ENCODE measurements around the gene PSMD1. TPM values are rescaled to one million over a fixed set of nuclear protein-coding genes. Genes with fewer than 3 reads are reported as not detected.

The PSMD1 gene
- total and polyA plus RNA-seq, 2 of the 8 experiments (the other 6 are each of a cell fraction or from before 2014, with no cell fraction given), result 179 to 272 TPM

DNA sequence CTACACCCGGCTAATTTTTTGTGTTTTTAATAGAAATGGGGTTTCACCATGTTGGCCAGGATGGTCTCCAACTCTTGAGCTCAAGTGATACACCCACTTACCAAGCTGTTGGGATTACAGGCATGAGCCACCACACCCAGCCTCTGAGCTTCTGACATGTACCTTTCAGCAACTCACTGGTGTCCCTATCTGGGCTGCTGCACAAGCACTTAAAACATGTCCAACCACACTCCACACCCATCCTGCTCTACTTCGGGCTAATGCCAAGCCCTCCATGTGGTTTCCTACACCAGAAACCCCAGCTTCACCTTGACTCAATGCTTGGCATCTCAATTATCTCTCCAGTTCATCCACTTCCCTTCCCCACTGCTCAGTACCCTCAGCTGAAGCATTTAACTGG lies 119.4 kb downstream of the PSMD1 start:
- Histone ChIP-seq H2AK5ac (ENCODE audit: low read depth, low read length) (no peak overlapping the region), H4K91ac (replicated peaks; ENCODE audit: insufficient read length, low read length) (no peak overlapping the region), H2BK12ac (ENCODE audit: low read depth, low read length) (no peak overlapping the region), H4K5ac (ENCODE audit: insufficient read length, low read depth, low read length) (no peak overlapping the region), H4K20me1 (replicated peaks in 1 of 2; ENCODE audit: control insufficient read depth in 1 of 2, insufficient read depth in 2 of 2, low read length in 2 of 2) (no peaks in the 10 kb centered on the region), H3K27ac (ENCODE audit: low read depth, low read length) (no peak overlapping the region), H2BK15ac (ENCODE audit: low read length) (no peak overlapping the region), H3K23me2 (ENCODE audit: low read depth, low read length) (no peaks in the 10 kb centered on the region), H2BK20ac (ENCODE audit: low read length) (no peak overlapping the region), H3K79me2 (ENCODE audit: control insufficient read depth in 1 of 2, insufficient read depth in 2 of 2, low read length in 2 of 2) (no peaks in the 10 kb centered on the region), H3K4me1 (replicated peaks in 1 of 4; ENCODE audit: control insufficient read depth in 3 of 4, insufficient read depth in 4 of 4, low read length in 3 of 4) (peaks cover 3 to 7% (median 5%) of the 10 kb centered on the region in 4 experiments; a peak in 5 of 7 replicates), H3K36me3 (ENCODE audit: control insufficient read depth in 2 of 4, insufficient read depth in 4 of 4, low read length in 3 of 4) (peaks cover 2 to 25% (median 9%) of the 10 kb centered on the region in 4 experiments; a peak in 6 of 8 replicates), H3K79me1 (ENCODE audit: low read depth, low read length) (no peaks in the 10 kb centered on the region), H3K4me2 (ENCODE audit: insufficient read depth in 1 of 2, low read depth in 2 of 2, low read length in 2 of 2) (no peak overlapping the region), H3K9ac (replicated peaks in 1 of 4; ENCODE audit: extremely low read depth in 1 of 4, low read depth in 3 of 4, low read length in 3 of 4) (no peak overlapping the region), H3K9me3 (ENCODE audit: insufficient read depth in 2 of 2, low read depth in 1 of 2, low read length in 1 of 2) (no peaks in the 10 kb centered on the region), H3K14ac (ENCODE audit: insufficient read length) (no peak overlapping the region), H2BK5ac (ENCODE audit: low read depth, low read length) (no peak overlapping the region), H2AFZ (ENCODE audit: low read length) (no peak overlapping the region), H3K18ac (ENCODE audit: extremely low read depth, low read length) (no peak overlapping the region), H3K23ac (ENCODE audit: insufficient read length) (no peak overlapping the region), H3K56ac (replicated peaks; ENCODE audit: insufficient read length, low read depth, low read length) (no peak overlapping the region), H3K4me3 (ENCODE audit: extremely low read depth in 1 of 4, insufficient read depth in 2 of 4, low read depth in 3 of 4, low read length in 4 of 4) (no peak overlapping the region), H4K8ac (ENCODE audit: extremely low read depth, insufficient read depth, low read length) (no peak overlapping the region), H3K27me3 (replicated peaks in 1 of 4; ENCODE audit: control insufficient read depth in 3 of 4, extremely low read depth in 1 of 4, insufficient read depth in 3 of 4, low read length in 3 of 4) (no peaks in the 10 kb centered on the region), H3K4ac (replicated peaks; ENCODE audit: insufficient read length, low read depth, low read length) (no peak overlapping the region), H2BK120ac (replicated peaks; ENCODE audit: low read depth, low read length) (no peak overlapping the region)
- 89% methylated on average over 2 of the region's 2 CpGs; no CpG with 5 or more reads in 1 of the 2 experiments for whole genome bisulfite sequencing, 2 experiments (ENCODE audit: extremely low coverage in 1 of 2, insufficient coverage in 1 of 2, insufficient read length in 1 of 2, insufficient replicate concordance in 2 of 2, low coverage in 1 of 2, low lambda C conversion rate in 2 of 2, missing lambda C conversion rate in 1 of 2)
- CTCF ChIA-PET (ENCODE audit: partially characterized antibody), result interaction anchor here (0.6 to 1.4 kb wide), 6 partner anchors 14 to 351 kb away, joined by 3 to 7 read pairs (median 3); no protein-coding TSS in a partner anchor
- DNase-seq (ENCODE audit: low read depth in 1 of 2, low spot score in 2 of 2), result no peak
- POLR2A ChIA-PET (ENCODE audit: partially characterized antibody), result interaction anchor here (0.6 to 1.4 kb wide), 7 partner anchors 8 to 276 kb away, joined by 3 to 5 read pairs (median 5); no protein-coding TSS in a partner anchor
- no peak for FAIRE-seq
- TF ChIP-seq KDM5A (IDR thresholded peaks at IDR 0.05; ENCODE audit: low read length) (no peak), BCL11A (IDR thresholded peaks at IDR 0.05; ENCODE audit: low read depth in 2 of 2, low read length in 2 of 2) (no peak), KDM4A (IDR thresholded peaks at IDR 0.05; ENCODE audit: low read depth, low read length, severe bottlenecking) (no peak), NANOG (IDR thresholded peaks at IDR 0.05; ENCODE audit: insufficient read depth, low read depth, low read length, poor library complexity, severe bottlenecking) (no peak), CBX8 (IDR thresholded peaks at IDR 0.05; ENCODE audit: borderline replicate concordance, low read depth, low read length) (no peak), CREB1 (IDR thresholded peaks at IDR 0.05) (no peak), SRF (IDR thresholded peaks at IDR 0.05; ENCODE audit: low read depth, low read length) (no peak), CEBPB (IDR thresholded peaks at IDR 0.05; ENCODE audit: low read depth, low read length) (no peak), POLR2AphosphoS5 (IDR thresholded peaks at IDR 0.05; ENCODE audit: low read depth, low read length) (no peak), FOSL1 (IDR thresholded peaks at IDR 0.05; ENCODE audit: insufficient read depth, low read depth, low read length) (no peak), HDAC6 (IDR thresholded peaks at IDR 0.05; ENCODE audit: low read depth, low read length) (no peak), SIX5 (IDR thresholded peaks at IDR 0.05; ENCODE audit: low read depth, low read length) (no peak), CBX5 (IDR thresholded peaks at IDR 0.05; ENCODE audit: low read depth, low read length) (no peak), SUZ12 (IDR thresholded peaks at IDR 0.05; ENCODE audit: low read length) (no peak), RFX5 (IDR thresholded peaks at IDR 0.05; ENCODE audit: borderline replicate concordance, low read depth, low read length) (no peak), MAFK (IDR thresholded peaks at IDR 0.05; ENCODE audit: low read depth, low read length) (no peak)
